Activated CD4-positive, alpha-beta T cell treated with anti-CD3 and anti-CD28 coated beads for 36 hours (primary cell): ENCODE results near the gene ATP6V1E1. TPM values are rescaled to one million over a fixed set of nuclear protein-coding genes. Genes with fewer than 3 reads are reported as not detected.
"Not testable (repeated sequence)": the region's sequence is repeated elsewhere in the genome, so short reads cannot be mapped to it uniquely, and the experiment has no call there.

Source experiments
- ATAC-seq: fragments of 200-7000 bp; cut with Tn5 transposase; one replicate; pipeline ENCODE4 v1.10.0; 2021; ENCODE audit warnings: mild to moderate bottlenecking, moderate library complexity
- CTCF ChIA-PET: fragments of 350-600 bp; sonication (Branson Sonifier 250); formaldehyde crosslinking; loops from one replicate; lab custom pipeline; 2021; ENCODE audit warnings: antibody characterized with exemption; lab: Charles Lee
- POLR2A ChIA-PET: fragments of 350-600 bp; sonication (Branson Sonifier 250); formaldehyde crosslinking; loops from one replicate; lab custom pipeline; 2021; ENCODE audit warnings: antibody characterized with exemption, inconsistent platforms; lab: Charles Lee
- DNase-seq: peaks from one replicate; pipeline ENCODE4 v3.0.0-alpha.2; 2020
- H3K27ac Mint-ChIP-seq: one replicate; pipeline ENCODE4 v1.8.0; 2021; ENCODE audit warnings: mixed read lengths
- H3K27me3 Mint-ChIP-seq: one replicate; pipeline ENCODE4 v1.8.0; 2021; ENCODE audit warnings: mixed read lengths
- H3K36me3 Mint-ChIP-seq: one replicate; pipeline ENCODE4 v1.8.0; 2021; ENCODE audit warnings: low read depth, mixed read lengths
- H3K4me1 Mint-ChIP-seq: one replicate; pipeline ENCODE4 v1.8.0; 2021; ENCODE audit warnings: mixed read lengths
- H3K4me3 Mint-ChIP-seq: one replicate; pipeline ENCODE4 v1.8.0; 2021; ENCODE audit warnings: mild to moderate bottlenecking, moderate library complexity, mixed read lengths
- H3K9me3 Mint-ChIP-seq: one replicate; pipeline ENCODE4 v1.8.0; 2021; ENCODE audit warnings: low read depth, mixed read lengths
- intact Hi-C, 2 experiments: fragments of 100-400 bp; cut with DNase I in 1 of 2; cut with micrococcal nuclease in 1 of 2; formaldehyde crosslinking; loops; one replicate each; pipeline versions ENCODE4 v1.14.2 to v1.15.1; 2022 to 2024; cut with DNase I, micrococcal nuclease
- total RNA-seq, 2 experiments: library from RNA; stranded (reverse); gene quantifications; one replicate each; pipeline ENCODE4 v1.2.3, GENCODE V29; 2021

Gene ATP6V1E1
- total RNA-seq, 2 experiments from 2014 or later, result 83.5 to 95.6 TPM

- ChIA-PET CTCF (no interaction called here), POLR2A (no interaction called here)
- DNase-seq (no peak), ATAC-seq (no peak)
- H3K36me3 Mint-ChIP-seq, result no peaks in the 10 kb centered on the region
- H3K4me3 Mint-ChIP-seq, result no peak overlapping the region
- no peaks in the 10 kb centered on the region for H3K27me3 Mint-ChIP-seq
- H3K4me1 Mint-ChIP-seq, result no peaks in the 10 kb centered on the region
- no peak overlapping the region for H3K27ac Mint-ChIP-seq
- intact Hi-C loops, result no loop called here
- no peaks in the 10 kb centered on the region for H3K9me3 Mint-ChIP-seq
These were observed 47.5 kb downstream of the ATP6V1E1 start for GRCh38 chr22:17581056-17581455.

- ATAC-seq, result no peak
- ChIA-PET CTCF (interaction anchor here (0.6 kb wide), 1 partner anchor 306 kb away, joined by 3 read pairs; no protein-coding TSS in a partner anchor), POLR2A (no interaction called here)
- H3K9me3 Mint-ChIP-seq, result no peaks in the 10 kb centered on the region
- no peak overlapping the region for H3K4me3 Mint-ChIP-seq
- intact Hi-C loops, result no loop called here
- H3K27ac Mint-ChIP-seq, result no peak overlapping the region
- no peaks in the 10 kb centered on the region for H3K27me3 Mint-ChIP-seq
- H3K36me3 Mint-ChIP-seq, result no peaks in the 10 kb centered on the region
- no peak for DNase-seq
- H3K4me1 Mint-ChIP-seq, result no peaks in the 10 kb centered on the region
These were observed 48.0 kb downstream of the ATP6V1E1 start for GRCh38 chr22:17580441-17581031.

DNA sequence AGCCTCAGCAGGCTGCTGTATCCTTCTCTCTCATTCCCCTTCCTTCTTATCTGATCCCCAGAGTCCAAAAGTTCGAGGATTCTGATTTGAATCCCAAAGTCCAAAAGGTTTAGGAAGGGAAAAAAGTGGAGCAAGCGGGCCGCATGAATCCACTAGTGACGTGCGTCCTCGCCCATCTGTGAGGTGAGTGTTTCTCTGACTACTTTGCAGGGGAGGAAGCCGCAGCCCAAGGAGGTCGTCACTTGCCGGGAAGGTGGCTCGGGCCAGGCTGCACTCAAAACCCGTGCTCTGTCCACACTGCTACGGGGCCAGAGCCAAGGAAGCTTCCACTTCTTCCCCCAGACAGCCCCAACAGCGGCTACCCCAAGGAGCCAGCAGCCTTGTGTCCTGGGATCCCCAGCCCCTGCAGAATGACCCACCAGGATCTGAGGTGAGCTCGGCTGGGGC, 49.0 kb downstream of the ATP6V1E1 start:
- CTCF ChIA-PET, result no interaction called here
- no peak overlapping the region for H3K27ac Mint-ChIP-seq
- H3K4me3 Mint-ChIP-seq, result no peak overlapping the region
- POLR2A ChIA-PET, result no interaction called here
- DNase-seq, result no peak
- no peak for ATAC-seq
- no peaks in the 10 kb centered on the region for H3K36me3 Mint-ChIP-seq
- no peaks in the 10 kb centered on the region for H3K27me3 Mint-ChIP-seq
- H3K9me3 Mint-ChIP-seq, result no peaks in the 10 kb centered on the region
- no peaks in the 10 kb centered on the region for H3K4me1 Mint-ChIP-seq
- intact Hi-C loops, result no loop called here

DNA sequence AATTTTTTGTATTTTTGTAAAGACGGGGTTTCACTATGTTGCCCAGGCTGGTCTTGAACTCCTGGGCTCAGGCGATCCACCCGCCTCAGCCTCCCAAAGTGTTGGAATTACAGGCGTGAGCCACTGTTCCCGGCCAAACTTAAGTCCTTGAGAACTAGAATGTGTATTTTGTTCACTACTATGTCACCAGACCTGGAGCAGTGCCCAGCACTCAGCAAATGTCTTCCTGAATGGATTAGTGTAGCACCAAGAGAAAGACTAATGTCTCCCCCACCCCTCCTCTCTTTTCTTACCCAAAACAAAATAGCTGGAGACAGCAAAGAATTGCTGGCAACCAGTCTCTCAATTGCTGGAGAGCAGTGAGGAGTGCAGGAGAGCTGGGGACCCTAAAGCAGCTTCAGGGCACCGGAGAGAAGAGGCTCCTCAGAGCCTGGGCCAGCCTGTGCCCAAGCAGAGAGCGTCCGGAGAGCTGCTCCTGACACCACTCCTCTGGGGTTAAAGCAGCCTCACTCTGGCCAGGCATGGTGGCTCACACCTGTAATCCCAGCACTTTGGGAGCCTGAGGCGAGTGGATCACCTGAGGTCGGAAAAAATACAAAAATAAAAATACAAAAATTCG, 50.3 kb downstream of the ATP6V1E1 start:
- intact Hi-C loops, result no loop called here
- Mint-ChIP-seq H3K36me3 (no peaks in the 10 kb centered on the region), H3K4me3 (no peak overlapping the region), H3K4me1 (no peaks in the 10 kb centered on the region), H3K27ac (no peak overlapping the region), H3K27me3 (no peaks in the 10 kb centered on the region), H3K9me3 (no peaks in the 10 kb centered on the region)
- ChIA-PET POLR2A (no interaction called here), CTCF (interaction anchor here (0.7 kb wide), 1 partner anchor 11 kb away, joined by 3 read pairs; no protein-coding TSS in a partner anchor)
- DNase-seq (no peak), ATAC-seq (no peak)

- H3K4me1 Mint-ChIP-seq, result no peaks in the 10 kb centered on the region
- DNase-seq, result peak; percentile 24
- H3K9me3 Mint-ChIP-seq, result no peaks in the 10 kb centered on the region
- H3K27ac Mint-ChIP-seq, result no peak overlapping the region
- intact Hi-C loops, result no loop called here
- H3K36me3 Mint-ChIP-seq, result no peaks in the 10 kb centered on the region
- ChIA-PET POLR2A (no interaction called here), CTCF (no interaction called here)
- H3K4me3 Mint-ChIP-seq, result no peak overlapping the region
- no peaks in the 10 kb centered on the region for H3K27me3 Mint-ChIP-seq
- ATAC-seq, result peak; percentile 49
These were observed 52.1 kb downstream of the ATP6V1E1 start for GRCh38 chr22:17576470-17576869.

DNA sequence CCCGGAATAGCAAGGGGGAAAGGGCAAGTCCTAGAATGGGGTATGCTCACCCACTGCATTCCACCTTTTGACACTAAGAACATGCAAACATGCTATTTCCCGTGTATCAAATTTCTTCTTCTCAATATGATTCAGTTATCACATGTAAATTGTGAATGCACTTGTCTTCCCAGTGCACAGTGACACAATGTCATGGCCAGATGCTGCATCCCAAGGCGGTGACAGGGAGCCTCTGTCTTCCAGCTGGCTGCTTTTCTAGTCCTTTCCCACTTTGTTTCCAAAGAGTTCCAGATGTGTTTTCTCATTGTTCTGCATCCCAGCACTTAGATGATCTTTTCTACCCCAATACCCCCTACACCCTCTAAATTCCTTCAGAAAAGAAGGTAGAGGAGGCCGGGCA, 52.9 kb downstream of the ATP6V1E1 start:
- Mint-ChIP-seq H3K4me1 (no peaks in the 10 kb centered on the region), H3K27ac (no peak overlapping the region), H3K9me3 (no peaks in the 10 kb centered on the region), H3K27me3 (peaks cover 4% of the 10 kb centered on the region), H3K4me3 (no peak overlapping the region), H3K36me3 (no peaks in the 10 kb centered on the region)
- intact Hi-C loops, result no loop called here
- ChIA-PET POLR2A (no interaction called here), CTCF (no interaction called here)
- ATAC-seq (no peak), DNase-seq (no peak)

DNA sequence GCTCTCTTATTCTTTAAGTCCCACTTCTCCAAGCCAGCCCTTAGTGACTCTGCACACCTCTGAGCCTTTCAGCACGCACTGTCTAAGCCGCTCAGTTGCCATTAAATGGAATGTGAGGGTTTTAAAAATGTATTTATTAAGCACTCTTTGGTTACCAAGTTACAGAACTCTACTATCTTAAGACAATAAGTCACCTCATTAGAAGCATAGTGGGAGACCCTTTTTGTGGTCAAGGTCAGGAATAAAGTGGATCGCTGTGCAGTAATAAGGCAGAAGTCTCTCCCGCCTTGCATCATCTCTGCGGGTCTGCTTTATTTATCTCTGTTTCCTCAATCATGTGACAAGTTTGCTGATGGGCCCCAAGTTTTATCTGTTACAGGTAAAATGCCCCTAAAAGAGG, 53.4 kb downstream of the ATP6V1E1 start:
- Mint-ChIP-seq H3K4me1 (no peaks in the 10 kb centered on the region), H3K36me3 (no peaks in the 10 kb centered on the region), H3K27me3 (peaks cover 6% of the 10 kb centered on the region), H3K4me3 (no peak overlapping the region), H3K27ac (no peak overlapping the region), H3K9me3 (no peaks in the 10 kb centered on the region)
- ChIA-PET CTCF (no interaction called here), POLR2A (no interaction called here)
- intact Hi-C loops, result no loop called here
- no peak for DNase-seq
- no peak for ATAC-seq

- ChIA-PET POLR2A (no interaction called here), CTCF (no interaction called here)
- H3K27me3 Mint-ChIP-seq, result peaks cover 10% of the 10 kb centered on the region
- H3K4me1 Mint-ChIP-seq, result no peaks in the 10 kb centered on the region
- DNase-seq (no peak), ATAC-seq (no peak)
- no peaks in the 10 kb centered on the region for H3K9me3 Mint-ChIP-seq
- no peaks in the 10 kb centered on the region for H3K36me3 Mint-ChIP-seq
- no peak overlapping the region for H3K4me3 Mint-ChIP-seq
- no peak overlapping the region for H3K27ac Mint-ChIP-seq
- intact Hi-C loops, result no loop called here
These were observed 57.5 kb downstream of the ATP6V1E1 start for GRCh38 chr22:17570851-17571631.

DNA sequence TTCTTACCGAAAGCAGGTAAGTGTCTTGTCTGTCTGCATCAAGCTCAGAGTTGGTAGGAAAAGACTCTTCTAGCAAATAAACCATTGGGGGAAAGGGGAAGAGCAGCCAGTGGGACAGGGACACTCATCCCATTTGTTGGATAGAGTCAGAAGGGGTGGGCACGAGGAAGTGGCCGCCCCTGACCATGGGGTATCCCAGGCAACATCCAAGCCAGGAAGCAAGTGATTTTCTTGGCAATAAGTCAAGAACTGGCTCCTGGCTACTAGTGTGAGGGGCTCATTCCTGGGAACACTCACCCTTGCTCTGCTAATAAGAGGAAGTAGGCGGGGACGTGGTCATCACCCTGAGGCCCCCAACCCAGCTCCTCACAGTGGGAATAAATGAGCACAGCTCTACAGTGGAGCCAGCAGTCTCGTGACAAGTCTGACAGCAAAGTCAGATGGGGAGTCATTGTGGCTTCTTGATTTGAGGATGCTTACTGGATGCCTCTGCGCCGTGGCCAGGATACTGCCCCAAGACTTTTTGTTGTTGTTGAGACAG, 58.5 kb downstream of the ATP6V1E1 start:
- DNase-seq (no peak), ATAC-seq (no peak)
- Mint-ChIP-seq H3K4me3 (no peak overlapping the region), H3K27ac (no peak overlapping the region), H3K27me3 (peaks cover 10% of the 10 kb centered on the region), H3K36me3 (no peaks in the 10 kb centered on the region), H3K9me3 (no peaks in the 10 kb centered on the region), H3K4me1 (no peaks in the 10 kb centered on the region)
- ChIA-PET CTCF (interaction anchor here (0.6 kb wide), 1 partner anchor 97 kb away, joined by 3 read pairs; no protein-coding TSS in a partner anchor), POLR2A (no interaction called here)
- intact Hi-C loops, result no loop called here

DNA sequence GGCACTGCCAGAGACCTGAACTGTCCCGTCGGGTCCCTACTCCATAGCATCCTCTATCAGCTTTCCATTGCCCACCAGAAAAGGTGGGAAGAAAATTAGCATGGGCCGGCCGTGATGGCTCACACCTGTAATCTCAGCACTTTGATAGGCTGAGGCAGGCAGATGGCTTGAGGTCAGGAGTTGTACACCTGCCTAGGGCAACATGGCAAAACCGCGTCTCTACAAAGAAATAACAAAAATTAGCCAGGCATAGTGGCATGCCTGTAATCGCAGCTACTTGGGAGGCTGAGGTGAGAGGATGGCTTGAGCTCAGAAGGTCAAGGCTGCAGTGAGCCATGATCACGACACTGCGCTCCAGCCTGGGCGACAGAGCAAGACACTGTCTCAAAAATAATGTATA, 61.8 kb downstream of the ATP6V1E1 start:
- CTCF ChIA-PET, result interaction anchor here (0.6 to 0.8 kb wide), 2 partner anchors 11 kb away, joined by 3 read pairs; no protein-coding TSS in a partner anchor

DNA sequence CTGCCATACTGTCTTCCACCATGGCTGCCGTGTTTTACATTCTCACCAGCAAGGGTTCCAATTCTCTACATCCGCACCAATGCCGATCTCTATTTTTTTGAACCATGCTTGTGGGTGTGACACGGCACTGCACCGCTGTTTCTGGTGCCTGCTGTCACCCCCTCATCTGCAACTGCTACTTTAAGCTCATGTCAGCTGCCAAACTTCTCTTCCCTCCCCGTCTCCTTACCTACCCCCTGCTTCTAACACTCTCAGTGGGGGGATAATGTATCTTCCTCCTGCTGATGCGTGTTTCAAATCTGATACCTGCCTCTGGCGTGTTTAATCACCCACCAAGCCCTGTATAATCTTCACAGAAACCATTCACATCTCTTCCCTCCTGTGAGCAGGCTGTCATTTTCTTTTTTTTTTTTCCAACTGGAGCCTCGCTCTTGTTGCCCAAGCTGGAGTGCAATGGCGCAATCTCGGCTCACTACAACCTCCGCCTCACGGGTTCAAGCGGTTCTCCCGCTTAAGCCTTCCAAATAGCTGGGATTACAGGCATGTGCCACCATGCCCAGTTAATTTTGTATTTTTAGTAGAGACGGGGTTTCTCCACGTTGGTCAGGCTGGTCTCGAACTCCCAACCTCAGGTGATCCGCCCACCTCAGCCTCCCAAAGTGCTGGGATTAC, 62.4 kb downstream of the ATP6V1E1 start:
- intact Hi-C loops, POLR2A ChIA-PET, H3K9me3 Mint-ChIP-seq, H3K36me3 Mint-ChIP-seq, H3K27ac Mint-ChIP-seq, DNase-seq, H3K4me3 Mint-ChIP-seq, ATAC-seq, H3K4me1 Mint-ChIP-seq: not testable (repeated sequence)
- peaks cover 10% of the 10 kb centered on the region for H3K27me3 Mint-ChIP-seq
- CTCF ChIA-PET, result interaction anchor here (0.8 kb wide), 1 partner anchor 10 kb away, joined by 3 read pairs; no protein-coding TSS in a partner anchor

More for the DNA sequence above, 61.8 kb downstream of the ATP6V1E1 start:
- peaks cover 10% of the 10 kb centered on the region for H3K27me3 Mint-ChIP-seq
- H3K36me3 Mint-ChIP-seq, result no peaks in the 10 kb centered on the region
- POLR2A ChIA-PET, result no interaction called here
- H3K4me1 Mint-ChIP-seq, result no peaks in the 10 kb centered on the region
- intact Hi-C loops, result no loop called here
- H3K4me3 Mint-ChIP-seq, result no peak overlapping the region
- no peak for DNase-seq
- no peak for ATAC-seq
- H3K27ac Mint-ChIP-seq, result no peak overlapping the region
- no peaks in the 10 kb centered on the region for H3K9me3 Mint-ChIP-seq
